Prostate gland (tissue), 2 donors: ENCODE results near the gene SH3GLB1.

Source experiments
- POLR2A ChIP-seq: fragments of 450-650 bp; IDR thresholded peaks from one replicate; pipeline ENCODE4 v1.6.1; 2016; ENCODE audit warnings: antibody characterized with exemption, mild to moderate bottlenecking
- TF ChIP-seq, protein P1 (sequence below), 4 experiments: fragments of 200-600 bp in 2 of 4; fragments of 450-650 bp in 2 of 4; sonication (generic) in 2 of 4; IDR thresholded peaks; 1 replicate in 3 of 4; 2 replicates in 1 of 4; pipeline ENCODE4 v1.5.1; 2016 to 2019; ENCODE audit warnings: antibody characterized with exemption in 4 of 4, mild to moderate bottlenecking in 2 of 4, moderate library complexity in 2 of 4

DNA sequence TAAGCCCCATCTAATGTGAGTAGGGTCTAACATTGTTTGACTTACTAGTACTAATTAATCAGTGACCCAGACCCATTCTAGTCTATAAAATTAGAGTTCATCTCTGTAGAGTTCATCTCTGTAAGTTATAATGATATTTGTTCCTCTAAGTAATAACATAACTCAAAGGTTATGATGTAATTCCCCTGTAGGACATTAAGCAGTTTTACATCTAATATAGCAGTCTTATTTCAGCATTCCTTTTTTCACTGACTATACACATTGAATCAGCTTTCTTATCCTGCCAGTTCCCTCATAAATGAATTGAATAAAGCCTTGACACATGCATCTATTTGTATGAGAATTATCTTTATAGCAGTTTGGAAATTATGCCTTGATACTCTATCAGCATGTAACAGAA is 90.9 kb downstream of the SH3GLB1 start:
- no peak for TF ChIP-seq POLR2A
- TF ChIP-seq, protein P1, sequence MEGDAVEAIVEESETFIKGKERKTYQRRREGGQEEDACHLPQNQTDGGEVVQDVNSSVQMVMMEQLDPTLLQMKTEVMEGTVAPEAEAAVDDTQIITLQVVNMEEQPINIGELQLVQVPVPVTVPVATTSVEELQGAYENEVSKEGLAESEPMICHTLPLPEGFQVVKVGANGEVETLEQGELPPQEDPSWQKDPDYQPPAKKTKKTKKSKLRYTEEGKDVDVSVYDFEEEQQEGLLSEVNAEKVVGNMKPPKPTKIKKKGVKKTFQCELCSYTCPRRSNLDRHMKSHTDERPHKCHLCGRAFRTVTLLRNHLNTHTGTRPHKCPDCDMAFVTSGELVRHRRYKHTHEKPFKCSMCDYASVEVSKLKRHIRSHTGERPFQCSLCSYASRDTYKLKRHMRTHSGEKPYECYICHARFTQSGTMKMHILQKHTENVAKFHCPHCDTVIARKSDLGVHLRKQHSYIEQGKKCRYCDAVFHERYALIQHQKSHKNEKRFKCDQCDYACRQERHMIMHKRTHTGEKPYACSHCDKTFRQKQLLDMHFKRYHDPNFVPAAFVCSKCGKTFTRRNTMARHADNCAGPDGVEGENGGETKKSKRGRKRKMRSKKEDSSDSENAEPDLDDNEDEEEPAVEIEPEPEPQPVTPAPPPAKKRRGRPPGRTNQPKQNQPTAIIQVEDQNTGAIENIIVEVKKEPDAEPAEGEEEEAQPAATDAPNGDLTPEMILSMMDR (IDR thresholded peaks at IDR 0.05), result no peak
